Measurements from ENCODE around the gene KANSL1L. TPM values are rescaled to one million over a fixed set of nuclear protein-coding genes. Genes with fewer than 3 reads are reported as not detected.

The KANSL1L gene
- polyA plus RNA-seq, 1 donor (not counting 4 experiments of a cell fraction or from before 2014, with no cell fraction given), result 4.7 TPM

GRCh38 chr2:210086930-210087329 lies 84.3 kb downstream of the KANSL1L start:
- Histone ChIP-seq H3K79me2 (ENCODE audit: control insufficient read depth, insufficient read depth, low read length) (no peaks in the 10 kb centered on the region), H4K20me1 (ENCODE audit: control insufficient read depth, extremely low read depth, insufficient read depth, low read length) (no peaks in the 10 kb centered on the region), H2AFZ (ENCODE audit: control insufficient read depth, low read length) (no peak overlapping the region), H3K4me2 (ENCODE audit: control insufficient read depth, extremely low read depth, insufficient read depth, low read depth, low read length) (no peak overlapping the region), H3K4me3 (ENCODE audit: control insufficient read depth in 2 of 3, extremely low read depth in 1 of 3, insufficient read depth in 2 of 3, low read depth in 1 of 3, low read length in 3 of 3) (no peak overlapping the region), H3K36me3 (ENCODE audit: control insufficient read depth in 2 of 2, extremely low read depth in 1 of 2, insufficient read depth in 2 of 2, low read length in 2 of 2) (no peaks in the 10 kb centered on the region), H3K27me3 (ENCODE audit: control insufficient read depth, extremely low read depth, insufficient read depth, low read length) (no peaks in the 10 kb centered on the region), H3K9me1 (ENCODE audit: control insufficient read depth, extremely low read depth, insufficient read depth, low read length) (no peaks in the 10 kb centered on the region), H3K9me3 (ENCODE audit: control insufficient read depth, low read depth, low read length) (no peaks in the 10 kb centered on the region), H3K27ac (ENCODE audit: control insufficient read depth, insufficient read depth, low read length) (no peak overlapping the region), H3K9ac (ENCODE audit: control insufficient read depth, extremely low read depth, insufficient read depth, low read length) (no peak overlapping the region), H3K4me1 (ENCODE audit: control insufficient read depth, extremely low read depth, insufficient read depth, low read length) (no peaks in the 10 kb centered on the region)
- no peak for TF ChIP-seq EZH2 (IDR thresholded peaks at IDR 0.05; ENCODE audit: low read length)
- TF ChIP-seq, protein P1, sequence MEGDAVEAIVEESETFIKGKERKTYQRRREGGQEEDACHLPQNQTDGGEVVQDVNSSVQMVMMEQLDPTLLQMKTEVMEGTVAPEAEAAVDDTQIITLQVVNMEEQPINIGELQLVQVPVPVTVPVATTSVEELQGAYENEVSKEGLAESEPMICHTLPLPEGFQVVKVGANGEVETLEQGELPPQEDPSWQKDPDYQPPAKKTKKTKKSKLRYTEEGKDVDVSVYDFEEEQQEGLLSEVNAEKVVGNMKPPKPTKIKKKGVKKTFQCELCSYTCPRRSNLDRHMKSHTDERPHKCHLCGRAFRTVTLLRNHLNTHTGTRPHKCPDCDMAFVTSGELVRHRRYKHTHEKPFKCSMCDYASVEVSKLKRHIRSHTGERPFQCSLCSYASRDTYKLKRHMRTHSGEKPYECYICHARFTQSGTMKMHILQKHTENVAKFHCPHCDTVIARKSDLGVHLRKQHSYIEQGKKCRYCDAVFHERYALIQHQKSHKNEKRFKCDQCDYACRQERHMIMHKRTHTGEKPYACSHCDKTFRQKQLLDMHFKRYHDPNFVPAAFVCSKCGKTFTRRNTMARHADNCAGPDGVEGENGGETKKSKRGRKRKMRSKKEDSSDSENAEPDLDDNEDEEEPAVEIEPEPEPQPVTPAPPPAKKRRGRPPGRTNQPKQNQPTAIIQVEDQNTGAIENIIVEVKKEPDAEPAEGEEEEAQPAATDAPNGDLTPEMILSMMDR (optimal IDR thresholded peaks at IDR 0.05 in 1 of 3, IDR thresholded peaks at IDR 0.05 in 1 of 3, conservative IDR thresholded peaks at IDR 0.05 in 1 of 3; ENCODE audit: extremely low read depth in 1 of 3, insufficient read depth in 2 of 3, low read length in 3 of 3), result no peak
- FAIRE-seq (no peak), DNase-seq (ENCODE audit: low read depth, low spot score) (no peak)
- dilution Hi-C loops (cut with MboI; ENCODE audit: extremely low pct_ligation_motif_present, low sequenced_read_pairs), result no loop called here

DNA sequence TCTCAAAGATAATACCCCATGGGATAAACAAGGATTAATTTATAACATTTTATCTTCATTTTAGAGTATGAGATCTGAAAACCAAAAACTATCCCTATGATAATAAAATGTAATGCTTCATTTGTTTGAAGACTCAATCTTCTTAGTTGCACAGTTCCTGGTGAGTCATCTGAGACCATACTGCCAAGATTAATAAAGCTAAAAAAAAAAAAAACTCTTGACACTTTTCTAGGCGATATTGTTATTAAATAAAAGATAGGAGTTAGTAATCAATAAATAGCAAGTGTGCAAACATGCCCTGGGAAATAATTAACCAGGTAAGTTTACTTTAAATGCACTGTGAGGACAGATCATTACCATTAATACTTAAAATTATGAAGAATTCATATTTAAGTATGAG lies 84.9 kb downstream of the KANSL1L start:
- Histone ChIP-seq H3K4me2 (ENCODE audit: control insufficient read depth, extremely low read depth, insufficient read depth, low read depth, low read length) (no peak overlapping the region), H2AFZ (ENCODE audit: control insufficient read depth, low read length) (no peak overlapping the region), H3K4me1 (ENCODE audit: control insufficient read depth, extremely low read depth, insufficient read depth, low read length) (no peaks in the 10 kb centered on the region), H3K9ac (ENCODE audit: control insufficient read depth, extremely low read depth, insufficient read depth, low read length) (no peak overlapping the region), H3K27ac (ENCODE audit: control insufficient read depth, insufficient read depth, low read length) (no peak overlapping the region), H4K20me1 (ENCODE audit: control insufficient read depth, extremely low read depth, insufficient read depth, low read length) (no peaks in the 10 kb centered on the region), H3K9me3 (ENCODE audit: control insufficient read depth, low read depth, low read length) (no peaks in the 10 kb centered on the region), H3K36me3 (ENCODE audit: control insufficient read depth in 2 of 2, extremely low read depth in 1 of 2, insufficient read depth in 2 of 2, low read length in 2 of 2) (no peaks in the 10 kb centered on the region), H3K4me3 (ENCODE audit: control insufficient read depth in 2 of 3, extremely low read depth in 1 of 3, insufficient read depth in 2 of 3, low read depth in 1 of 3, low read length in 3 of 3) (no peak overlapping the region), H3K27me3 (ENCODE audit: control insufficient read depth, extremely low read depth, insufficient read depth, low read length) (no peaks in the 10 kb centered on the region), H3K9me1 (ENCODE audit: control insufficient read depth, extremely low read depth, insufficient read depth, low read length) (no peaks in the 10 kb centered on the region), H3K79me2 (ENCODE audit: control insufficient read depth, insufficient read depth, low read length) (no peaks in the 10 kb centered on the region)
- FAIRE-seq (no peak), DNase-seq (ENCODE audit: low read depth, low spot score) (no peak)
- dilution Hi-C loops (cut with MboI; ENCODE audit: extremely low pct_ligation_motif_present, low sequenced_read_pairs), result no loop called here
- TF ChIP-seq, protein P1 (optimal IDR thresholded peaks at IDR 0.05 in 1 of 3, IDR thresholded peaks at IDR 0.05 in 1 of 3, conservative IDR thresholded peaks at IDR 0.05 in 1 of 3; ENCODE audit: extremely low read depth in 1 of 3, insufficient read depth in 2 of 3, low read length in 3 of 3), result no peak
- TF ChIP-seq EZH2 (IDR thresholded peaks at IDR 0.05; ENCODE audit: low read length), result no peak

Data from keratinocyte (primary cell).